A673 (cell line): ENCODE measurements around the gene XIRP2.

Experiments used
- CTCF ChIP-seq: fragments of 300-800, 200-600 bp; sonication (generic); conservative IDR thresholded peaks from 2 replicates; pipeline ENCODE4 v1.5.1; 2017; ENCODE audit warnings: low read depth, mild to moderate bottlenecking, antibody characterized with exemption, low read length, moderate library complexity, mixed read lengths
- EZH2 ChIP-seq: fragments of 200-600 bp; sonication (generic); IDR thresholded peaks from 2 replicates; pipeline ENCODE4 v1.6.1; 2017; ENCODE audit warnings: borderline replicate concordance, low read depth, mild to moderate bottlenecking, mixed read lengths, antibody characterized with exemption, low read length; ENCODE audit not compliant: poor library complexity, severe bottlenecking

- TF ChIP-seq CTCF, result no peak
- no peak for TF ChIP-seq EZH2
These were observed 300.0 kb downstream of the XIRP2 start for GRCh38 chr2:167187978-167188967.
